SK-N-SH (cell line): ENCODE measurements around the gene CPEB3. TPM values are rescaled to one million over a fixed set of nuclear protein-coding genes. Genes with fewer than 3 reads are reported as not detected.

Experiments
- CTCF ChIA-PET: fragments of 300-600, 350-600 bp; formaldehyde crosslinking; extraction: SDS; loops from one replicate; lab custom pipeline; 2021; lab: Yijun Ruan, JAX
- POLR2A ChIA-PET: fragments of 350-600 bp; sonication (Branson Sonifier 250); formaldehyde crosslinking; extraction: SDS; loops from one replicate; lab custom pipeline; 2020; ENCODE audit warnings: antibody characterized with exemption, inconsistent platforms; lab: Yijun Ruan, JAX
- DNase-seq: peaks from one replicate; pipeline ENCODE4 v3.0.0; 2012
- H2AFZ ChIP-seq: fragments of 200-600 bp; sonication (generic); 2 replicates; pipeline ENCODE4 v1.8.1; 2016; ENCODE audit warnings: antibody characterized with exemption, mild to moderate bottlenecking, low read depth
- H3F3A ChIP-seq: fragments of 200-600 bp; sonication (generic); replicated peaks from 2 replicates; pipeline ENCODE3; 2016; ENCODE audit warnings: antibody characterized with exemption, mild to moderate bottlenecking; ENCODE audit not compliant: insufficient read depth
- H3K27ac ChIP-seq, 2 experiments: fragments of 200-500 bp in 1 of 2; fragments of 200-600 bp in 1 of 2; sonication (Bioruptor generic) in 1 of 2; sonication (generic), shearing (Covaris generic) in 1 of 2; 2 replicates each; pipeline versions ENCODE4 v1.5.1 to v1.6.1; 2014 to 2016; ENCODE audit warnings: low read depth in 2 of 2, inconsistent platforms in 1 of 2, low read length in 1 of 2, mild to moderate bottlenecking in 1 of 2, mixed read lengths in 1 of 2
- H3K27me3 ChIP-seq: fragments of 200-600 bp; sonication (generic), shearing (Covaris generic); 2 replicates; pipeline ENCODE4 v1.6.1; 2016; ENCODE audit warnings: mixed run types; ENCODE audit not compliant: insufficient read depth
- H3K36me3 ChIP-seq, 2 experiments: fragments of 200-500 bp in 1 of 2; fragments of 200-600 bp in 1 of 2; sonication (Bioruptor generic) in 1 of 2; sonication (generic) in 1 of 2; replicated peaks in 1 of 2; 2 replicates each; pipeline versions ENCODE3 to v1.5.1; 2014 to 2016; ENCODE audit warnings: low read length in 1 of 2, mild to moderate bottlenecking in 1 of 2; ENCODE audit not compliant: insufficient read depth in 2 of 2, control insufficient read depth in 1 of 2
- H3K4me1 ChIP-seq, 2 experiments: fragments of 200-500 bp in 1 of 2; fragments of 200-600 bp in 1 of 2; sonication (Bioruptor generic) in 1 of 2; sonication (generic), shearing (Covaris generic) in 1 of 2; 2 replicates each; pipeline versions ENCODE4 v1.5.1 to v1.6.1; 2014 to 2016; ENCODE audit warnings: low read depth in 1 of 2, low read length in 1 of 2, mixed run types in 1 of 2; ENCODE audit not compliant: insufficient read depth in 2 of 2, control insufficient read depth in 1 of 2
- H3K4me2 ChIP-seq: fragments of 200-600 bp; sonication (generic), shearing (Covaris generic); 2 replicates; pipeline ENCODE4 v1.6.1; 2017; ENCODE audit warnings: mixed run types
- H3K4me3 ChIP-seq, 2 experiments: fragments of 200-500 bp in 1 of 2; fragments of 200-600 bp in 1 of 2; sonication (Bioruptor generic) in 1 of 2; sonication (generic), shearing (Covaris generic) in 1 of 2; 2 replicates each; pipeline versions ENCODE4 v1.5.1 to v1.8.1; 2014 to 2016; ENCODE audit warnings: low read depth in 2 of 2, inconsistent platforms in 1 of 2, low read length in 1 of 2, mild to moderate bottlenecking in 1 of 2, mixed read lengths in 1 of 2, moderate library complexity in 1 of 2
- H3K79me2 ChIP-seq: fragments of 200-600 bp; sonication (generic); 2 replicates; pipeline ENCODE4 v1.8.1; 2017; ENCODE audit warnings: mild to moderate bottlenecking; ENCODE audit not compliant: insufficient read depth
- H3K9ac ChIP-seq: fragments of 200-600 bp; sonication (generic); 2 replicates; pipeline ENCODE4 v1.6.1; 2017; ENCODE audit warnings: mixed run types
- H3K9me2 ChIP-seq: fragments of 200-600 bp; sonication (generic); 2 replicates; pipeline ENCODE4 v1.6.1; 2017; ENCODE audit warnings: mixed run types
- H3K9me3 ChIP-seq: fragments of 200-600 bp; sonication (generic); 2 replicates; pipeline ENCODE4 v1.6.1; 2017; ENCODE audit warnings: mixed run types, mild to moderate bottlenecking, moderate library complexity
- H4K20me1 ChIP-seq: fragments of 200-600 bp; sonication (generic); 2 replicates; pipeline ENCODE4 v1.6.1; 2017; ENCODE audit warnings: mild to moderate bottlenecking, mixed run types; ENCODE audit not compliant: insufficient read depth
- ELF1 ChIP-seq: IDR thresholded peaks from 2 replicates; pipeline ENCODE4 v1.4.0; 2012
- GABPA ChIP-seq: IDR thresholded peaks from 2 replicates; pipeline ENCODE4 v1.4.0; 2012; ENCODE audit warnings: low read depth, mild to moderate bottlenecking
- GATA2 ChIP-seq: sonication (generic); formaldehyde crosslinking; IDR thresholded peaks from 2 replicates; pipeline ENCODE4 v1.5.0; 2020; ENCODE audit warnings: mild to moderate bottlenecking, missing genetic modification reagents
- MEF2A ChIP-seq: IDR thresholded peaks from 2 replicates; pipeline ENCODE4 v1.4.0; 2012; ENCODE audit warnings: low read depth, borderline replicate concordance
- RCOR1 ChIP-seq: fragments of 150-350 bp; IDR thresholded peaks from 2 replicates; pipeline ENCODE4 v1.6.1; 2017; ENCODE audit warnings: antibody characterized with exemption, low read length
- SIN3A ChIP-seq: IDR thresholded peaks from 2 replicates; pipeline ENCODE4 v1.6.1; 2012; ENCODE audit warnings: low read depth, mild to moderate bottlenecking, low read length, moderate library complexity, borderline replicate concordance
- YY1 ChIP-seq: IDR thresholded peaks from 2 replicates; pipeline ENCODE4 v1.4.0; 2012; ENCODE audit warnings: low read depth, mild to moderate bottlenecking
- WGBS: methylation state at CpG from one replicate; pipeline ENCODE4 v1.1.6; 2017; ENCODE audit warnings: low lambda C conversion rate; 5-methylcytosine and 5-hydroxymethylcytosine counted together
- polyA plus RNA-seq, 3 experiments: library from polyadenylated mRNA; depleted of rRNA; stranded (reverse); fragments of >200 nt; gene quantifications; 2 replicates each; pipeline ENCODE4 v1.2.3, GENCODE V29; 2012
- TF ChIP-seq, protein P1 (sequence below): fragments of 200-600 bp; sonication (generic); IDR thresholded peaks from 2 replicates; pipeline ENCODE4 v1.6.1; 2017; ENCODE audit warnings: antibody characterized with exemption, mild to moderate bottlenecking, moderate library complexity
- TF ChIP-seq, protein P2 (sequence below): fragments of 150-350 bp; IDR thresholded peaks from 2 replicates; pipeline ENCODE4 v1.6.1; 2016; ENCODE audit warnings: mild to moderate bottlenecking, low read depth, low read length
- TF ChIP-seq, protein P3 (sequence below): IDR thresholded peaks from 2 replicates; pipeline ENCODE4 v1.4.0; 2012; ENCODE audit warnings: low read depth

The CPEB3 gene
- polyA plus RNA-seq, 1 of the 3 experiments (the other 2 are of a cell fraction), result 0.36 TPM

DNA sequence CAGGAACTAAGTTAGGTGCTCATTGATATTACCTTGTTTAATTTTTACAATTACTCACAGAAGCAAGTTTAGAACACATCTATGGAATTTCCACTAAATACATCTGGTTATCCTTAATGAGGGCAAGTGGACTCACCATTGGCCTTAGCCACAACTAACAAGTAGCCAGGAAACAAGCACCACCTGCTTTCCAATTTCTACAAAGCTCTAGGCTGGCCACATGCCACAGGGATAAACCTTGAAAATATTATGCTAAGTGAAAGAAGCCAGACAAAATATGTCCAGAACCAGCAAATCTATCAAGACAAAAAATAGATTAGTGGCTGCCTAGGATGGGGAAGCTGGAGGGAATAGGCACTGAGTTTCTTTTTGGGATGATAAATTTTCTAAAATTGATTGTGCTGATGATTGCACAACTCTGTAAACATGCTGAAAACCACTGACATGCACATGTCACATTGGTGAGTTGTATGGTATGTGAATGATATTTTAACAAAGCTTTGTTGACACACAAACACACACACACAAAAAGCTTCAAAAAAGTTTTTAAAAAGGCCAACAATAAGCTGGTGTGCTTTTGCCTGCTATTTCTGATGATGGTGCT is 179.4 kb downstream of the CPEB3 start:
- no peak for TF ChIP-seq SIN3A
- TF ChIP-seq RCOR1, result no peak
- H3F3A ChIP-seq, result no peaks in the 10 kb centered on the region
- H3K36me3 ChIP-seq, result no peaks in the 10 kb centered on the region
- no peaks in the 10 kb centered on the region for H4K20me1 ChIP-seq
- H3K9me3 ChIP-seq, result no peaks in the 10 kb centered on the region
- no peak overlapping the region for H3K27ac ChIP-seq
- H3K9me2 ChIP-seq, result no peaks in the 10 kb centered on the region
- no peak for DNase-seq
- H3K4me2 ChIP-seq, result no peak overlapping the region
- H3K27me3 ChIP-seq, result no peaks in the 10 kb centered on the region
- no peak overlapping the region for H3K4me3 ChIP-seq
- H3K9ac ChIP-seq, result no peak overlapping the region
- H3K79me2 ChIP-seq, result no peaks in the 10 kb centered on the region
- ChIA-PET CTCF (interaction anchor here (0.6 kb wide), 1 partner anchor 24 kb away, joined by 3 read pairs; no protein-coding TSS in a partner anchor), POLR2A (no interaction called here)
- no peak overlapping the region for H2AFZ ChIP-seq
- no peaks in the 10 kb centered on the region for H3K4me1 ChIP-seq

DNA sequence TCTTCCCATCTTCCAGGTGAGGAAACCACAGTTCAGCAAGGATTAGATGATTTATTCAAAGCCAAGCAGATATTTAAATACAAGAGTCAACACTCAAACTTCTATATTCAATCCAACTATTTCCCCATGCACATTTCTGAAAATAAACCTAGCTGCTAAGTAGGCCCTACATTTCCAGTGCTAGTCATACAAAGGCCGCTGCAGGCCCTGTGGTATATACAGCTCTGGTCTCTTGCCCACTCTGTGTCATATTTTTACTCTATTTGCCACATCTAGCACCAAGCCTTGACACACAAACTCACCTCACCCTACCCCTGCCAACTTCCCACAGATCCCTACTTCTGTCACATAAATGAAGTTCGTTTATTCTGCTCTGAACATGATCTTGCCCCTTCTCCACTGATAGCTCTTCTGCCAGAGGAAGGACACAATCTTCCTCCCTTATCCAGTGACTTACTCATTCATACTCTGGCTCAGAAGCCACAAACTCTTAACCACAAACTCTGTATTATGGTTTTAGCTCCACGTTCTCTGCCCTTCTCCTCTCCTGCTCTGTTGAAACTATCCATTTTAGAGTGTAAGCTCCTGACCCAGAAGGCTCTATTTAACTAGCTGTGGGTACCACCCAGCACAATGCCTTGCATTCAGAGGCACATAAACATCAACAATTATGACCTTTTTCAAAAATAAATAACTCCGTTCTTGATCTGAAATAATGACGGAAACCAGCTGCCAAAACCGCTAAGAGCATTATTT is 180.7 kb downstream of the CPEB3 start:
- no peak overlapping the region for H3K4me2 ChIP-seq
- H3K27me3 ChIP-seq, result no peaks in the 10 kb centered on the region
- no peak for DNase-seq
- H3K4me3 ChIP-seq, result no peak overlapping the region
- ChIA-PET CTCF (interaction anchor here (1.1 kb wide), 1 partner anchor 15 kb away, joined by 4 read pairs; no protein-coding TSS in a partner anchor), POLR2A (no interaction called here)
- no peaks in the 10 kb centered on the region for H3K9me3 ChIP-seq
- no peaks in the 10 kb centered on the region for H3K9me2 ChIP-seq
- 86% methylated on average over 6 of the region's 6 CpGs for WGBS
- no peaks in the 10 kb centered on the region for H3F3A ChIP-seq
- H4K20me1 ChIP-seq, result no peaks in the 10 kb centered on the region
- H2AFZ ChIP-seq, result no peak overlapping the region
- TF ChIP-seq MEF2A (no peak), ELF1 (no peak), RCOR1 (no peak), GATA2 (CRISPR knock-in tag) (no peak), YY1 (no peak), GABPA (no peak)
- TF ChIP-seq, protein P1, sequence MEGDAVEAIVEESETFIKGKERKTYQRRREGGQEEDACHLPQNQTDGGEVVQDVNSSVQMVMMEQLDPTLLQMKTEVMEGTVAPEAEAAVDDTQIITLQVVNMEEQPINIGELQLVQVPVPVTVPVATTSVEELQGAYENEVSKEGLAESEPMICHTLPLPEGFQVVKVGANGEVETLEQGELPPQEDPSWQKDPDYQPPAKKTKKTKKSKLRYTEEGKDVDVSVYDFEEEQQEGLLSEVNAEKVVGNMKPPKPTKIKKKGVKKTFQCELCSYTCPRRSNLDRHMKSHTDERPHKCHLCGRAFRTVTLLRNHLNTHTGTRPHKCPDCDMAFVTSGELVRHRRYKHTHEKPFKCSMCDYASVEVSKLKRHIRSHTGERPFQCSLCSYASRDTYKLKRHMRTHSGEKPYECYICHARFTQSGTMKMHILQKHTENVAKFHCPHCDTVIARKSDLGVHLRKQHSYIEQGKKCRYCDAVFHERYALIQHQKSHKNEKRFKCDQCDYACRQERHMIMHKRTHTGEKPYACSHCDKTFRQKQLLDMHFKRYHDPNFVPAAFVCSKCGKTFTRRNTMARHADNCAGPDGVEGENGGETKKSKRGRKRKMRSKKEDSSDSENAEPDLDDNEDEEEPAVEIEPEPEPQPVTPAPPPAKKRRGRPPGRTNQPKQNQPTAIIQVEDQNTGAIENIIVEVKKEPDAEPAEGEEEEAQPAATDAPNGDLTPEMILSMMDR, result no peak
- TF ChIP-seq, protein P2, sequence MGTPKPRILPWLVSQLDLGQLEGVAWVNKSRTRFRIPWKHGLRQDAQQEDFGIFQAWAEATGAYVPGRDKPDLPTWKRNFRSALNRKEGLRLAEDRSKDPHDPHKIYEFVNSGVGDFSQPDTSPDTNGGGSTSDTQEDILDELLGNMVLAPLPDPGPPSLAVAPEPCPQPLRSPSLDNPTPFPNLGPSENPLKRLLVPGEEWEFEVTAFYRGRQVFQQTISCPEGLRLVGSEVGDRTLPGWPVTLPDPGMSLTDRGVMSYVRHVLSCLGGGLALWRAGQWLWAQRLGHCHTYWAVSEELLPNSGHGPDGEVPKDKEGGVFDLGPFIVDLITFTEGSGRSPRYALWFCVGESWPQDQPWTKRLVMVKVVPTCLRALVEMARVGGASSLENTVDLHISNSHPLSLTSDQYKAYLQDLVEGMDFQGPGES, result no peak
- TF ChIP-seq, protein P3, sequence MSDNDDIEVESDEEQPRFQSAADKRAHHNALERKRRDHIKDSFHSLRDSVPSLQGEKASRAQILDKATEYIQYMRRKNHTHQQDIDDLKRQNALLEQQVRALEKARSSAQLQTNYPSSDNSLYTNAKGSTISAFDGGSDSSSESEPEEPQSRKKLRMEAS, result no peak
- no peaks in the 10 kb centered on the region for H3K4me1 ChIP-seq
- no peaks in the 10 kb centered on the region for H3K36me3 ChIP-seq
- no peaks in the 10 kb centered on the region for H3K79me2 ChIP-seq
- no peak overlapping the region for H3K27ac ChIP-seq
- H3K9ac ChIP-seq, result no peak overlapping the region
